Endothelial cell (in vitro differentiated cells): ENCODE data around the gene KIF1B. TPM values are rescaled to one million over a fixed set of nuclear protein-coding genes. Genes with fewer than 3 reads are reported as not detected.

Experiments used
- DNase-seq: peaks from one replicate; pipeline ENCODE4 v3.0.0; 2021; ENCODE audit warnings: low spot score
- H3K27ac Mint-ChIP-seq: one replicate; pipeline ENCODE4 v1.8.0; 2021; ENCODE audit warnings: mixed read lengths, inconsistent platforms; ENCODE audit not compliant: unreplicated experiment
- H3K27me3 Mint-ChIP-seq: one replicate; pipeline ENCODE4 v1.8.0; 2021; ENCODE audit warnings: mild to moderate bottlenecking, moderate library complexity, mixed read lengths, inconsistent platforms; ENCODE audit not compliant: unreplicated experiment
- H3K36me3 Mint-ChIP-seq: one replicate; pipeline ENCODE4 v1.8.0; 2021; ENCODE audit warnings: mild to moderate bottlenecking, low read depth, mixed read lengths, inconsistent platforms; ENCODE audit not compliant: unreplicated experiment
- H3K4me1 Mint-ChIP-seq: one replicate; pipeline ENCODE4 v1.8.0; 2021; ENCODE audit warnings: mild to moderate bottlenecking, mixed read lengths, inconsistent platforms; ENCODE audit not compliant: unreplicated experiment
- H3K4me3 Mint-ChIP-seq: one replicate; pipeline ENCODE4 v1.8.0; 2021; ENCODE audit warnings: mild to moderate bottlenecking, mixed read lengths, inconsistent platforms; ENCODE audit not compliant: unreplicated experiment
- H3K9me3 Mint-ChIP-seq: one replicate; pipeline ENCODE4 v1.8.0; 2021; ENCODE audit warnings: mixed read lengths, inconsistent platforms; ENCODE audit not compliant: unreplicated experiment
- CTCF ChIP-seq: fragments of 200-600 bp; sonication (generic); IDR thresholded peaks from one replicate; pipeline ENCODE4 v1.5.0; 2021; ENCODE audit warnings: antibody characterized with exemption; ENCODE audit not compliant: unreplicated experiment
- total RNA-seq: library from RNA; stranded (reverse); fragmentation: NEBNext Ultra II Directional; extraction: Animal tissue kit (Norgen Biotek cat#: 25700); gene quantifications from one replicate; pipeline ENCODE4 v1.2.1, GENCODE V29; 2021; ENCODE audit not compliant: unreplicated experiment

KIF1B gene
- total RNA-seq, 1 donor from 2014 or later = 111 TPM

DNA sequence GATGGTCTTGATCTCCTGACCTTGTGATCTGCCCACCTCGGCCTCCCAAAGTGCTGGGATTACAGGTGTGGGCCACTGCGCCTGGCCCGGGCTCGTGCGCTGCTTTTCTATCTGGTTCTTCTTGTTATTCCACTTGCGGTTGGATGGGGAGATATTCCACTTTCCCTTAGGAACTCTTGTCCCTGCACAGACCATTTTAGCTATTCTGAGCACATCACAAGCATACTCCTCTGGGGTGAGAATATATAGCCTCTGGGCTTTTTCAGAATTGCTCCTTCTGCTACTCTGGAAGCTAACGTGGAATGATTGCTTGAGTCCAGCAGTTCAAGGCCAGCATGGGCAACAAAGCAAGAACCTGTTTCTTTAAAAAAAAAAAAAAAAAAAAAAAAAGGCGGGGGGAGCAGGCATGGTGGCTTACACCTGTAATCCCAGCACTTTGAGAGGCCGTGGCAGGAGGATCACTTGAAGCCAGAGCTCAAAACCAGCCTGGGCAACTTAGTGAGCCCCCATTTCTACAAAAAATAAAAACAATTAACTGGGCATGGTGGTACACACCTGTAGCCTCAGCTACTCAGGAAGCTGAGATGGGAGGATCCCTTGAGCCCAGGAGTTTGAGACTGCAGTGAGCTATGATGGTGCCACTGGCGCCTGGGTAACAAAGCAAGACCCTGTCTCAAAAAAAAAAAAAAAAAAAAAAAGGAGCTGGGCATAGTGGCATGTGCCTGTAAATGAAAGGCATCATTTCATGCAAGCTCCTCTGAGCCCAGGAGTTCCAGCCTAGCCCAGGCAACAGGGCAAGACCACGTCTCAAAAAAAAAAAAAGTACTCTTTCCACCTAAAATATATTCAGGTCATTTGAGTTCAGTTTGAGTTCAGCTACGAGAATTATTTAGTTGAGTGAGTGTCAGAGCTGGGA is 176.6 kb downstream of the KIF1B start:
- Mint-ChIP-seq H3K27me3 (peaks cover 8% of the 10 kb centered on the region), H3K27ac (peak overlapping the region; percentile 52), H3K9me3 (no peaks in the 10 kb centered on the region), H3K4me3 (no peak overlapping the region), H3K36me3 (peaks cover 27% of the 10 kb centered on the region), H3K4me1 (peaks cover 19% of the 10 kb centered on the region)
- no peak for DNase-seq
- TF ChIP-seq CTCF = no peak

DNA sequence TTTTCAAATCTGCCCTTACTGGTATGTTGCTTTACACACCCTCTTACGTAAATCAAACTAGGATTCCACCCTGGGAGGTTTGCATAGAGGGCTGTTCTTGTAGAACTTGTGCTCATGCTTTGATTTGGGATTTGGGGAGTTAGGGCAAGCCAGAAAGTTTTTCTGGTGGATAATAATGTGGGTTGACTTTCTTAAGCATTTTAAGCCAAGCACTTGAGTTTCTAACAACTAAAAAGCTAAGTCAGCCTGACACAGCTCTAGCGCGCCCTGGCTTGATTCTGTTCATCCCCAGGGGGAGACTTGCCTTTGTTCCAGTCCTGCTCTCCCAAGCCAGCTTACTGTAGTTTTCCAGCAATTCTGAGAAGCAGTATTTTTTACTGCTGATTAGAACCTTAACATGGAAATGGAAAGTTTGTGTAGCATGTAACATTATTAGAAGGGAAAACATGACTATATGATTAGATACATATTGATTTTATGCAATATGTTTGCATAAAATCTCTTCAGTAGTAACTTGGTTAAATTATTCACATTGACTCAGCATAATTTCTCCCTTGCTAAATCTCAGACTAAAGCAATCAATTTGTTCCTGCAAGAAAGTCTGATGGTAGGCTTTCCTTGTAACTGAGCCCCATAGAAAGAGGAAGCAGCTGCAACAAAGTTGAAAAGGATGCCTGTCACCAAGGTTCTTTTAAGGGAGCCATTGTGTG is 177.5 kb downstream of the KIF1B start:
- TF ChIP-seq CTCF = no peak
- no peaks in the 10 kb centered on the region for H3K9me3 Mint-ChIP-seq
- H3K36me3 Mint-ChIP-seq = peaks cover 23% of the 10 kb centered on the region
- peaks cover 19% of the 10 kb centered on the region for H3K4me1 Mint-ChIP-seq
- DNase-seq = no peak
- peak overlapping the region; percentile 52 for H3K27ac Mint-ChIP-seq
- no peak overlapping the region for H3K4me3 Mint-ChIP-seq
- peaks cover 8% of the 10 kb centered on the region for H3K27me3 Mint-ChIP-seq

- H3K36me3 Mint-ChIP-seq = peaks cover 18% of the 10 kb centered on the region
- peaks cover 5% of the 10 kb centered on the region for H3K27me3 Mint-ChIP-seq
- no peak for TF ChIP-seq CTCF
- H3K4me1 Mint-ChIP-seq = peaks cover 19% of the 10 kb centered on the region
- no peak overlapping the region for H3K4me3 Mint-ChIP-seq
- no peaks in the 10 kb centered on the region for H3K9me3 Mint-ChIP-seq
- no peak overlapping the region for H3K27ac Mint-ChIP-seq
- DNase-seq = no peak
Measured at GRCh38 chr1:10388387-10388715, 178.0 kb downstream of the KIF1B start.

DNA sequence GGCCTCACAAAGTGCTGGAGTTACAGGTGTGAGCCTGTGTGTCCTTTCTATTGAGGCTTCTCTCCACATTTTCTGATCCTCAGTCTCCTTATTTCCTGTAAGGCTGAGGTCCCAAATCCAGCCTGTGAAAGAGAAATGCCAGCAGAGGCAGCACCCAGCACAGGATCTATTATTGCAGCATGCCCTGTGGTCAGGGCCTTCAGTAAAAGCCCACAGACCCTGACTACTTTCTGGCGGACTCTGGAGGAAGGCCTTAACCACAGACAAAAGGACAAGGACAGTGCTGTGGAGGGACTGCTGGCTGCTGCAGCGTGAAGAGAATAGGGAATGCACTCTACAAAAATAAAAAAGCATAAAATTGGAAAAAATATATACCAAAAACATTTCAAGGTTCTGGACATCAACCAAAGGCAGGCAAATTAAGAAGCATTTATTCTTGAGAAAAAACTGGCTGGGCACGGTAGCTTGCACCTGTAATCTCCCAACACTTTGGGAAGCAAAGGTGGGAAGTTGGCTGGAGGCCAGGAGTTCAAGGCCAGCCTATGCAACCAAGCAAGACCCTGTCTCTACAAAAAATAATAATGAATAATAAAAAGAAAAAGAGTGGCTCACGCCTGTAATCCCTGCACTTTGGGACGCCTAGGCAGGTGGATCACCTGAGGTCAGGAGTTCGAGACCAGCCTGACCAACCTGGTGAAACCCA is 179.1 kb downstream of the KIF1B start:
- peaks cover 14% of the 10 kb centered on the region for H3K36me3 Mint-ChIP-seq
- H3K27ac Mint-ChIP-seq = no peak overlapping the region
- no peak overlapping the region for H3K4me3 Mint-ChIP-seq
- H3K9me3 Mint-ChIP-seq = no peaks in the 10 kb centered on the region
- peaks cover 17% of the 10 kb centered on the region for H3K4me1 Mint-ChIP-seq
- no peak for TF ChIP-seq CTCF
- peaks cover 4% of the 10 kb centered on the region for H3K27me3 Mint-ChIP-seq
- DNase-seq = no peak
